Endothelial cell of umbilical vein (primary cell): ENCODE measurements around the gene UPB1. TPM values are rescaled to one million over a fixed set of nuclear protein-coding genes. Genes with fewer than 3 reads are reported as not detected.

Experiments used
- BruUV-seq: library from RNA; stranded (reverse); fragments of 400-500 nt; replicated peaks from 2 replicates; lab custom pipeline; 2021; lab: Mats Ljungman, UMichigan
- CTCF ChIA-PET: fragments of 300-600, 350-600 bp; sonication (Branson Sonifier 250); formaldehyde crosslinking; loops from one replicate; lab custom pipeline; 2021; ENCODE audit warnings: antibody characterized with exemption, inconsistent platforms; lab: Charles Lee
- POLR2A ChIA-PET: fragments of 300-600, 350-600 bp; sonication (Branson Sonifier 250); formaldehyde crosslinking; loops from one replicate; lab custom pipeline; 2021; ENCODE audit warnings: antibody characterized with exemption, inconsistent platforms; lab: Charles Lee
- DNase-seq: peaks from one replicate; pipeline ENCODE4 v3.0.0-alpha.2; 2011; ENCODE audit warnings: low read depth, low spot score
- FAIRE-seq: peaks from 2 replicates; lab custom pipeline; 2011; peaks lifted over from hg19 to GRCh38; lab: Jason Lieb, UNC
- H2AFZ ChIP-seq: 2 replicates; pipeline ENCODE4 v1.6.0; 2012; ENCODE audit warnings: low read depth, low read length, control low read depth, inconsistent platforms
- H3K27ac ChIP-seq: 2 replicates; pipeline ENCODE4 v1.5.1; 2011; ENCODE audit warnings: low read depth, mild to moderate bottlenecking, control low read depth, low read length, moderate library complexity; ENCODE audit not compliant: insufficient read depth
- H3K27me3 ChIP-seq, 2 experiments: 2 replicates each; pipeline versions ENCODE4 v1.6.0 to v1.6.1; 2011; ENCODE audit warnings: low read length in 2 of 2, mixed read lengths in 1 of 2; ENCODE audit not compliant: control insufficient read depth in 2 of 2, insufficient read depth in 2 of 2
- H3K36me3 ChIP-seq, 2 experiments: 2 replicates in 1 of 2; 3 replicates in 1 of 2; pipeline ENCODE4 v1.5.1; 2011; ENCODE audit warnings: low read length in 2 of 2, mild to moderate bottlenecking in 1 of 2, moderate library complexity in 1 of 2; ENCODE audit not compliant: control insufficient read depth in 2 of 2, insufficient read depth in 2 of 2; ENCODE audit errors: extremely low read depth in 1 of 2
- H3K4me1 ChIP-seq: 3 replicates; pipeline ENCODE4 v1.5.1; 2011; ENCODE audit warnings: mild to moderate bottlenecking, low read length; ENCODE audit not compliant: control insufficient read depth, insufficient read depth; ENCODE audit errors: extremely low read depth
- H3K4me2 ChIP-seq: 2 replicates; pipeline ENCODE4 v1.6.1; 2011; ENCODE audit warnings: low read length, control low read depth, mixed read lengths; ENCODE audit not compliant: insufficient read depth
- H3K4me3 ChIP-seq, 3 experiments: fragments of 200-600 bp in 1 of 3; sonication (generic), shearing (Covaris generic) in 1 of 3; replicated peaks in 1 of 3; 2 replicates each; pipeline ENCODE4 v1.5.1; 2011 to 2016; ENCODE audit warnings: control low read depth in 3 of 3, low read length in 3 of 3, mild to moderate bottlenecking in 2 of 3, inconsistent platforms in 1 of 3, low read depth in 1 of 3, moderate library complexity in 1 of 3; ENCODE audit not compliant: insufficient read depth in 1 of 3
- H3K79me2 ChIP-seq: 2 replicates; pipeline ENCODE4 v1.6.0; 2012; ENCODE audit warnings: low read length, inconsistent platforms; ENCODE audit not compliant: control insufficient read depth, insufficient read depth
- H3K9ac ChIP-seq: replicated peaks from 2 replicates; pipeline ENCODE3; 2011; ENCODE audit warnings: low read length, control low read depth; ENCODE audit not compliant: insufficient read depth; ENCODE audit errors: extremely low read depth
- H3K9me1 ChIP-seq: replicated peaks from 3 replicates; pipeline ENCODE4 v1.6.0; 2011; ENCODE audit warnings: mild to moderate bottlenecking, low read length; ENCODE audit not compliant: control insufficient read depth, insufficient read depth; ENCODE audit errors: extremely low read depth
- H3K9me3 ChIP-seq: replicated peaks from 2 replicates; pipeline ENCODE4 v1.5.1; 2012; ENCODE audit warnings: low read length, inconsistent platforms; ENCODE audit not compliant: control insufficient read depth, insufficient read depth
- H4K20me1 ChIP-seq: replicated peaks from 2 replicates; pipeline ENCODE3; 2011; ENCODE audit warnings: mild to moderate bottlenecking, low read length; ENCODE audit not compliant: control insufficient read depth, insufficient read depth; ENCODE audit errors: extremely low read depth
- EZH2 ChIP-seq: IDR thresholded peaks from 2 replicates; pipeline ENCODE4 v1.6.1; 2012; ENCODE audit warnings: borderline replicate concordance, low read depth, mild to moderate bottlenecking, moderate library complexity, low read length, inconsistent platforms; ENCODE audit not compliant: severe bottlenecking
- GATA2 ChIP-seq: IDR thresholded peaks from 2 replicates; pipeline ENCODE4 v1.7.0; 2011; ENCODE audit warnings: low read depth, mild to moderate bottlenecking, moderate library complexity, mixed read lengths, low read length; ENCODE audit not compliant: insufficient read length, insufficient read depth
- JUN ChIP-seq: IDR thresholded peaks from 2 replicates; pipeline ENCODE4 v1.6.1; 2011; ENCODE audit warnings: borderline replicate concordance, low read depth; ENCODE audit not compliant: insufficient read length, insufficient read depth
- MYC ChIP-seq: IDR thresholded peaks from one replicate; pipeline ENCODE4 v1.6.1; 2011; ENCODE audit warnings: mild to moderate bottlenecking, low read depth, low read length
- POLR2A ChIP-seq: IDR thresholded peaks from 2 replicates; pipeline ENCODE4 v1.6.1; 2012; ENCODE audit warnings: low read depth, mild to moderate bottlenecking, control low read depth, low read length
- POLR2AphosphoS5 ChIP-seq: IDR thresholded peaks from 2 replicates; pipeline ENCODE4 v1.6.1; 2012; ENCODE audit warnings: low read depth, mild to moderate bottlenecking, control low read depth, low read length, moderate library complexity; ENCODE audit not compliant: insufficient read depth
- dilution Hi-C: fragments of 300-500 bp; cut with MboI; formaldehyde crosslinking; loops from one replicate; pipeline ENCODE4 v1.15.0; 2019; ENCODE audit warnings: low sequenced_read_pairs; ENCODE audit not compliant: extremely low pct_ligation_motif_present
- intact Hi-C: fragments of 100-400 bp; cut with micrococcal nuclease; formaldehyde crosslinking; loops from one replicate; pipeline ENCODE4 v1.10.0; 2022
- polyA plus RNA-seq, 4 experiments: library from polyadenylated mRNA; depleted of rRNA in 3 of 4; stranded (reverse) in 3 of 4; unstranded in 1 of 4; fragments of >200 nt; gene quantifications; 2 replicates each; pipeline versions ENCODE4 v1.2.1 to v1.2.3, GENCODE V29; 2011 to 2012; ENCODE audit warnings: missing spikeins in 1 of 4
- total RNA-seq: library from RNA; stranded (reverse); gene quantifications from 2 replicates; pipeline ENCODE4 v1.2.3, GENCODE V29; 2021
- TF ChIP-seq, protein P1 (sequence below), 2 donors: IDR thresholded peaks; 1 replicate in 1 of 2; 2 replicates in 1 of 2; pipeline ENCODE4 v1.5.1; 2011; ENCODE audit warnings: low read length in 2 of 2, mild to moderate bottlenecking in 2 of 2, moderate library complexity in 2 of 2, control low read depth in 1 of 2, inconsistent platforms in 1 of 2, low read depth in 1 of 2; ENCODE audit not compliant: insufficient read depth in 1 of 2; ENCODE audit errors: extremely low read depth in 1 of 2
- TF ChIP-seq, protein P2 (sequence below): IDR thresholded peaks from 2 replicates; pipeline ENCODE4 v1.6.1; 2011; ENCODE audit not compliant: insufficient read depth, insufficient read length

UPB1 gene
- total and polyA plus RNA-seq, 2 donors (not counting 3 experiments of a cell fraction or from before 2014, with no cell fraction given): 0.30 to 0.80 TPM

DNA sequence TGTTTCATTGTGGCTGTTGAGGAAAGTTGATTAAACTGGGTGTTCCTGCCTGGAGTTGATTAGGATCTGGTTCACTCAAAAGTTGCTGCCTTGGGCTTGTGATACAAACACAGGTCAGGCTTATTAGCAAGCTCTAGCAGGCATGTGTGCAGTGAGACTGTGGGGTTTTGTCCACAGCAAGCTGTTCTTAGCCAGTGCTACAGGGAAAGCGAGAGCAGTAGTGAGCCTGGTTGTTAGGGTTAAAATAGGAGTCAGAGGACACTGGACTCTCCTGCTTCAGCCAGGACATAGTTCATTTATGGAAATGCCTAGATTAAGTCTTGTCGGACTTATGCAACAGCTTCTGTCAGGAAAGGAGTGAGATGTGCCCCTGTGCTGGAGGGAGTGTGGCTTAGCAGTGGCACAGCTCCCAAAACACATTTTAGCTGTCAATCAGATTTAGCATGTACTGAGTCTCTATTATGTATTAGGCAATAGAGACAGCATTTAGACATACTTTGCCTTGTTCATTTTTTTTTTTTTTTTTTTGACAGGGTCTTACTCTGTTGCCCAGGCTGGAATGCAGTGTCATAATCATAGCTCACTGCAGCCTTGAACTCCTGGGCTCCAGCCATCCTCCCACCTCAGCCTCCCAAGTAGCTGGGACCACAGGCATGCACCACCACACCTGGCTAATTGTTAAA, 69.4 kb downstream of the UPB1 start:
- no peaks in the 10 kb centered on the region for H3K9me3 ChIP-seq
- TF ChIP-seq GATA2 (no peak), POLR2A (no peak), JUN (no peak), POLR2AphosphoS5 (no peak), EZH2 (no peak), MYC (no peak)
- TF ChIP-seq, protein P1, sequence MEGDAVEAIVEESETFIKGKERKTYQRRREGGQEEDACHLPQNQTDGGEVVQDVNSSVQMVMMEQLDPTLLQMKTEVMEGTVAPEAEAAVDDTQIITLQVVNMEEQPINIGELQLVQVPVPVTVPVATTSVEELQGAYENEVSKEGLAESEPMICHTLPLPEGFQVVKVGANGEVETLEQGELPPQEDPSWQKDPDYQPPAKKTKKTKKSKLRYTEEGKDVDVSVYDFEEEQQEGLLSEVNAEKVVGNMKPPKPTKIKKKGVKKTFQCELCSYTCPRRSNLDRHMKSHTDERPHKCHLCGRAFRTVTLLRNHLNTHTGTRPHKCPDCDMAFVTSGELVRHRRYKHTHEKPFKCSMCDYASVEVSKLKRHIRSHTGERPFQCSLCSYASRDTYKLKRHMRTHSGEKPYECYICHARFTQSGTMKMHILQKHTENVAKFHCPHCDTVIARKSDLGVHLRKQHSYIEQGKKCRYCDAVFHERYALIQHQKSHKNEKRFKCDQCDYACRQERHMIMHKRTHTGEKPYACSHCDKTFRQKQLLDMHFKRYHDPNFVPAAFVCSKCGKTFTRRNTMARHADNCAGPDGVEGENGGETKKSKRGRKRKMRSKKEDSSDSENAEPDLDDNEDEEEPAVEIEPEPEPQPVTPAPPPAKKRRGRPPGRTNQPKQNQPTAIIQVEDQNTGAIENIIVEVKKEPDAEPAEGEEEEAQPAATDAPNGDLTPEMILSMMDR (IDR thresholded peaks at IDR 0.05; ENCODE audit: extremely low read depth in 1 of 2, insufficient read depth in 1 of 2, low read depth in 1 of 2, low read length in 2 of 2): no peak
- TF ChIP-seq, protein P2, sequence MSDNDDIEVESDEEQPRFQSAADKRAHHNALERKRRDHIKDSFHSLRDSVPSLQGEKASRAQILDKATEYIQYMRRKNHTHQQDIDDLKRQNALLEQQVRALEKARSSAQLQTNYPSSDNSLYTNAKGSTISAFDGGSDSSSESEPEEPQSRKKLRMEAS: no peak
- H3K4me2 ChIP-seq: no peak overlapping the region
- intact Hi-C loops (no loop called here), dilution Hi-C loops (no loop called here)
- FAIRE-seq: no peak
- no peaks in the 10 kb centered on the region for H3K27me3 ChIP-seq
- H3K36me3 ChIP-seq: peaks cover 13 to 25% of the 10 kb centered on the region in 2 experiments
- ChIA-PET POLR2A (no interaction called here), CTCF (no interaction called here)
- no peaks in the 10 kb centered on the region for H3K9me1 ChIP-seq
- peaks cover 73% of the 10 kb centered on the region for H3K79me2 ChIP-seq
- H3K4me3 ChIP-seq: no peak overlapping the region
- no peak for DNase-seq
- no peak overlapping the region for H3K27ac ChIP-seq
- H2AFZ ChIP-seq: no peak overlapping the region
- no peak overlapping the region for H3K9ac ChIP-seq
- no TSS peak for BruUV-seq
- H3K4me1 ChIP-seq: no peaks in the 10 kb centered on the region
- peaks cover 8% of the 10 kb centered on the region for H4K20me1 ChIP-seq
